ENCODE data around the gene DGCR6L.

GRCh38 chr22:20305894-20306645 is 13.8 kb downstream of the DGCR6L start:
- TF ChIP-seq EZH2 (IDR thresholded peaks at IDR 0.05; ENCODE audit: low read length, missing control alignments) (no peak), CTCF (conservative IDR thresholded peaks at IDR 0.05 in 1 of 2, IDR thresholded peaks at IDR 0.05 in 1 of 2; ENCODE audit: low read depth in 1 of 2, low read length in 2 of 2) (no peak)

Measured in fibroblast of lung (primary cell).